ENCODE measurements around the gene GNB1. TPM values are rescaled to one million over a fixed set of nuclear protein-coding genes. Genes with fewer than 3 reads are reported as not detected.
"Not testable (repeated sequence)": the region's sequence is repeated elsewhere in the genome, so short reads cannot be mapped to it uniquely, and the experiment has no call there.

Gene GNB1
- total and polyA plus RNA-seq, 2 donors (not counting 1 experiment from before 2014, with no cell fraction given) = 91.3 to 485 TPM

- DNase-seq (ENCODE audit: low read depth in 2 of 2) = peak in 1 of 2 donors; percentile 33
- peaks cover 13% of the 10 kb centered on the region for H3K4me1 ChIP-seq (ENCODE audit: control insufficient read depth, extremely low read depth, insufficient read depth, low read length)
- no peak overlapping the region for H3K4me3 ChIP-seq (replicated peaks in 1 of 4; ENCODE audit: control extremely low read depth in 1 of 4, insufficient read depth in 1 of 4, low read depth in 3 of 4, low read length in 4 of 4)
- H4K20me1 ChIP-seq (ENCODE audit: control insufficient read depth, extremely low read depth, insufficient read depth, low read length) = peaks cover 10% of the 10 kb centered on the region
- no peaks in the 10 kb centered on the region for H3K36me3 ChIP-seq (ENCODE audit: control insufficient read depth, insufficient read depth, low read length)
- H3K9me3 ChIP-seq (ENCODE audit: control insufficient read depth, insufficient read depth, low read depth, low read length) = no peaks in the 10 kb centered on the region
- H3K79me2 ChIP-seq (ENCODE audit: control insufficient read depth, insufficient read depth, low read length) = peaks cover 100% of the 10 kb centered on the region
- no peak overlapping the region for H3K4me2 ChIP-seq (ENCODE audit: extremely low read depth, insufficient read depth, low read length)
- TF ChIP-seq, protein P1, sequence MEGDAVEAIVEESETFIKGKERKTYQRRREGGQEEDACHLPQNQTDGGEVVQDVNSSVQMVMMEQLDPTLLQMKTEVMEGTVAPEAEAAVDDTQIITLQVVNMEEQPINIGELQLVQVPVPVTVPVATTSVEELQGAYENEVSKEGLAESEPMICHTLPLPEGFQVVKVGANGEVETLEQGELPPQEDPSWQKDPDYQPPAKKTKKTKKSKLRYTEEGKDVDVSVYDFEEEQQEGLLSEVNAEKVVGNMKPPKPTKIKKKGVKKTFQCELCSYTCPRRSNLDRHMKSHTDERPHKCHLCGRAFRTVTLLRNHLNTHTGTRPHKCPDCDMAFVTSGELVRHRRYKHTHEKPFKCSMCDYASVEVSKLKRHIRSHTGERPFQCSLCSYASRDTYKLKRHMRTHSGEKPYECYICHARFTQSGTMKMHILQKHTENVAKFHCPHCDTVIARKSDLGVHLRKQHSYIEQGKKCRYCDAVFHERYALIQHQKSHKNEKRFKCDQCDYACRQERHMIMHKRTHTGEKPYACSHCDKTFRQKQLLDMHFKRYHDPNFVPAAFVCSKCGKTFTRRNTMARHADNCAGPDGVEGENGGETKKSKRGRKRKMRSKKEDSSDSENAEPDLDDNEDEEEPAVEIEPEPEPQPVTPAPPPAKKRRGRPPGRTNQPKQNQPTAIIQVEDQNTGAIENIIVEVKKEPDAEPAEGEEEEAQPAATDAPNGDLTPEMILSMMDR (conservative IDR thresholded peaks at IDR 0.05 in 1 of 2, IDR thresholded peaks at IDR 0.05 in 1 of 2; ENCODE audit: low read depth in 1 of 2, low read length in 2 of 2) = no peak
- no peak for TF ChIP-seq EZH2 (IDR thresholded peaks at IDR 0.05; ENCODE audit: low read length, missing control alignments)
- H3K27me3 ChIP-seq (ENCODE audit: control insufficient read depth, insufficient read depth, low read length) = no peaks in the 10 kb centered on the region
- H3K9ac ChIP-seq (ENCODE audit: insufficient read depth, low read length) = no peak overlapping the region
- no peak overlapping the region for H2AFZ ChIP-seq (ENCODE audit: low read length)
- no peak overlapping the region for H3K27ac ChIP-seq (ENCODE audit: insufficient read depth, low read length)
Measured at GRCh38 chr1:1862905-1863547, 27.9 kb downstream of the GNB1 start.

DNA sequence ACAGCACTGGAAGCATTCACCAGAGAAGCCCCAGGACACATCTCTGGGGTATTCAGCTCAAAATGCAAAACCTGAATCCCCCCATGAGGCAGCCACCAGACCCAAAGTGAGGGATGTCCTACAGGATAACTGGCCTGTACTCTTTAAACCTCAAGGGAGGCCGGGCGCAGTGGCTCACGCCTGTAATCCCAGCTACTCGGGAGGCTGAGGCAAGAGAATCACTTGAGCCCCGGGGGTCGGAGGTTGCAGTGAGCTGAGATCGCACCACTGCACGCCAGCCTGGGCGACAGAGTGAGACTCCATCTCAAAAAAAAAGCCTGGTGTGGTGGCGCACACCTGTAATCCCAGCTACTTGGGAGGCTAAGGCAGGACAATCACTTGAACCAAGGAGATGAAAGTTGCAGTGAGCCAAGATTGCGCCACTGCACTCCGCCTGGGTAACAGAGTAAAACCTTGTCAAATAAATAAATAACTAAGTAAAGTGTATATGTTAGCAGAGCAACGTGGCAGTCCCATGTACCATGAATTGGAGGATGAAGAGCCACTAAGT is 29.1 kb downstream of the GNB1 start:
- H3K9me3 ChIP-seq (ENCODE audit: control insufficient read depth, insufficient read depth, low read depth, low read length); H3K4me2 ChIP-seq (ENCODE audit: extremely low read depth, insufficient read depth, low read length); H2AFZ ChIP-seq (ENCODE audit: low read length); H3K4me3 ChIP-seq (replicated peaks in 1 of 4; ENCODE audit: control extremely low read depth in 1 of 4, insufficient read depth in 1 of 4, low read depth in 3 of 4, low read length in 4 of 4); H3K36me3 ChIP-seq (ENCODE audit: control insufficient read depth, insufficient read depth, low read length); H3K9ac ChIP-seq (ENCODE audit: insufficient read depth, low read length); H3K27ac ChIP-seq (ENCODE audit: insufficient read depth, low read length); H4K20me1 ChIP-seq (ENCODE audit: control insufficient read depth, extremely low read depth, insufficient read depth, low read length); H3K27me3 ChIP-seq (ENCODE audit: control insufficient read depth, insufficient read depth, low read length); DNase-seq (ENCODE audit: low read depth in 2 of 2): not testable (repeated sequence)
- H3K79me2 ChIP-seq (ENCODE audit: control insufficient read depth, insufficient read depth, low read length) = peaks cover 100% of the 10 kb centered on the region
- H3K4me1 ChIP-seq (ENCODE audit: control insufficient read depth, extremely low read depth, insufficient read depth, low read length) = peaks cover 13% of the 10 kb centered on the region

GRCh38 chr1:1861339-1861730 is 29.6 kb downstream of the GNB1 start:
- no peak overlapping the region for H3K4me3 ChIP-seq (replicated peaks in 1 of 4; ENCODE audit: control extremely low read depth in 1 of 4, insufficient read depth in 1 of 4, low read depth in 3 of 4, low read length in 4 of 4)
- peaks cover 100% of the 10 kb centered on the region for H3K79me2 ChIP-seq (ENCODE audit: control insufficient read depth, insufficient read depth, low read length)
- no peaks in the 10 kb centered on the region for H3K9me3 ChIP-seq (ENCODE audit: control insufficient read depth, insufficient read depth, low read depth, low read length)
- no peak for TF ChIP-seq EZH2 (IDR thresholded peaks at IDR 0.05; ENCODE audit: low read length, missing control alignments)
- TF ChIP-seq, protein P1 (conservative IDR thresholded peaks at IDR 0.05 in 1 of 2, IDR thresholded peaks at IDR 0.05 in 1 of 2; ENCODE audit: low read depth in 1 of 2, low read length in 2 of 2) = no peak
- no peaks in the 10 kb centered on the region for H3K36me3 ChIP-seq (ENCODE audit: control insufficient read depth, insufficient read depth, low read length)
- peaks cover 13% of the 10 kb centered on the region for H3K4me1 ChIP-seq (ENCODE audit: control insufficient read depth, extremely low read depth, insufficient read depth, low read length)
- peaks cover 8% of the 10 kb centered on the region for H4K20me1 ChIP-seq (ENCODE audit: control insufficient read depth, extremely low read depth, insufficient read depth, low read length)
- H3K27me3 ChIP-seq (ENCODE audit: control insufficient read depth, insufficient read depth, low read length) = no peaks in the 10 kb centered on the region
- H2AFZ ChIP-seq (ENCODE audit: low read length) = no peak overlapping the region
- H3K4me2 ChIP-seq (ENCODE audit: extremely low read depth, insufficient read depth, low read length) = no peak overlapping the region
- H3K9ac ChIP-seq (ENCODE audit: insufficient read depth, low read length) = no peak overlapping the region
- H3K27ac ChIP-seq (ENCODE audit: insufficient read depth, low read length) = peak overlapping the region; percentile 4
- DNase-seq (ENCODE audit: low read depth in 2 of 2) = no peak

- H3K9ac ChIP-seq (ENCODE audit: insufficient read depth, low read length); DNase-seq (ENCODE audit: low read depth in 2 of 2); H4K20me1 ChIP-seq (ENCODE audit: control insufficient read depth, extremely low read depth, insufficient read depth, low read length); H3K4me2 ChIP-seq (ENCODE audit: extremely low read depth, insufficient read depth, low read length); H3K36me3 ChIP-seq (ENCODE audit: control insufficient read depth, insufficient read depth, low read length); H3K4me3 ChIP-seq (replicated peaks in 1 of 4; ENCODE audit: control extremely low read depth in 1 of 4, insufficient read depth in 1 of 4, low read depth in 3 of 4, low read length in 4 of 4); H3K27me3 ChIP-seq (ENCODE audit: control insufficient read depth, insufficient read depth, low read length); H3K9me3 ChIP-seq (ENCODE audit: control insufficient read depth, insufficient read depth, low read depth, low read length); H2AFZ ChIP-seq (ENCODE audit: low read length): not testable (repeated sequence)
- H3K4me1 ChIP-seq (ENCODE audit: control insufficient read depth, extremely low read depth, insufficient read depth, low read length) = peaks cover 13% of the 10 kb centered on the region
- H3K79me2 ChIP-seq (ENCODE audit: control insufficient read depth, insufficient read depth, low read length) = peaks cover 99% of the 10 kb centered on the region
- H3K27ac ChIP-seq (ENCODE audit: insufficient read depth, low read length) = peak overlapping the region; percentile 24
Measured at GRCh38 chr1:1859970-1860697, 30.8 kb downstream of the GNB1 start.
